HG03457 (cell line): ENCODE measurements around the gene PPP1R1C.

Experiments used
- ATAC-seq: cut with Tn5 transposase; IDR thresholded peaks from one replicate; pipeline ENCODE4 v1.9.1; 2021; ENCODE audit warnings: moderate number of reproducible peaks; ENCODE audit not compliant: unreplicated experiment

Gene PPP1R1C

DNA sequence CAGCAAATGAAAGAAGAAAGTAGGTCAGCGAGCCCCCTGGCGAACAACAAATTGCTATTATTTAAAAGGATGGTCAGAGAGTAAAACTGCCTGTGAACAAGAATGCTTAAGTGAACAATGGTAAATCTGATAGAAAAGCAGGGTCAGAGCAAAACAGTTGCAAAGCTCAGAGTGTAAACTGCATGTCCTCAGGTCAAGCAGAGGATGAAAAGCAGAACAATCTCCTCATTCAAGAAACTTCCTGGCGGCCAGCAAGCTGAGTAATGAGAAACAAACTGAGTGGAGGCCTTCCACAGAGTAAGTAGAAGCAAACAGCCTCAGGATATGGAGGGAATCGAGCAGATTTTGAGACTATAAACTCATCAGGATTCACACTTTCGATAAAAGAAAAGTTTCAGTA, 117.9 kb downstream of the PPP1R1C start:
- ATAC-seq, result no peak

DNA sequence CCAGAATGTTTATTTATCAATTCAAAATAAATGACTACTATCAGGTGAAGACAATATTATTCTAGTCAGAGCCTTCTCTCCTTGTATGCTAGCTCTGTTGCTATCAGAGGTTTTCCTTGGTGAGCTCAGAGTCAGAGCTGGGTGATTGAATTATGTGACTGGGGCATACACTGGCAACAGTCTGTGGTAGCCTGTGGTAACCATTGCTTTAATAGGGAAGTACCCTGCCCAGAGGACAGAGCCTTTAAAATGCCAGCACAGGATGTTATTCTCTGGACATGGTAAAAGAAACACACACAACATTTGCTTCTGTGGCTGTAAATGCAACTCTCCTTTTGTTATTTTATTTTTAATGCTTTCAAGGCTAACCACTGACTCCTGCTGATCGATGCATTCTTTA, 124.7 kb downstream of the PPP1R1C start:
- no peak for ATAC-seq

DNA sequence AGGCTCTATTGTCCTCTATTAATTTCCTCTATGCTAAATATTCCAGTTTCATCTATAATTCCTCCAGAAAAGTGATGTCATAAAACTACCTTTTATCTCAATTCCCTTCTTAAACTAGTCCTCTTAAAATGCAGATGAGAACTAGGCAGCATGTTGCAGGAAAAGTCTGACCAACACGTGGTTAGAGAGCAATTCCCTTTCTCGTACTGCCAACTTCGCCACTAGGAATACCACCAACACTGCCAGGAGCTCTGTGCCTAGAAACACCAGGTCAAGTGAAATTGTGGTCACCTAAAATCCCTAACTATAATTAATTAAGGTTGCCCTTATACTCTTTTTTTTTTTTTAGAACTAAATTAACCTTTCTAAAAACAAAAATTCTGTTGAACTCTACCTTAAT, 127.7 kb downstream of the PPP1R1C start:
- ATAC-seq, result no peak

DNA sequence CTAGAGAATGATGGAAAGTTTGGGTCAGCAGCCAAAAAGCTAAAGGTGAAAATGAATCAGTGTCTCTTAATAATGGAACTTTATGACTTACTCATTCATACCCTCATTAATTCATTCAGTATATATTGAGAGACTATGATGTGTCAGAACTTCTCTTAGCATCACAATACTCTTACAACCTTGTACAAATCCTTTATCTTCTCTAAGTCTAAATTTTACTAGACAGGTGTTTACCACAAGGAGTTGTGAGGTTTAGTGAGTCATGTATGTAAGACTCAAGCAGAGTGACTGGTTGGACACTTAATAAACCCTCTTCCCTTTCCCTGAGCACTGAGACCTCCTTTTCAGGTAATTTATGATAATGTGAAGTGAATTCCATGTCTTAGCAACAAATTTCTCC, 129.6 kb downstream of the PPP1R1C start:
- ATAC-seq, result no peak

DNA sequence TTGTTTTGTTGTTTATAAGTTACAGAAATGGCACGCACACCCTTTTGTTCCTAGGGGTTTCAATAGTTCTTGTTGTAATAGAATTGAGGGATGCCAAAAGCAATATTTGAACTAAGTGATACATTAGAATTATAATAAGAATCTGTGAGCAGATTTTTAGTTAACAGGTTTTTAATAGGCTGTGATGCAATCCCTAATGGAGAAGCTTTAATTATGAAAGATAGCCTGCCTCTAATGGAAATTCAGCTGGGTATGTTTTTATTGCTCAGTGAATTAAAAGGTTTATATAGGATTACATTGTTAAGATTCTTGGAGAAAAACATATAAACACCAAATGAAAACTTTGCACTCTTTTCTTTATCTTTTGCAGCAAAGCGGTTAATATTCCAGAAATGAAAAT, 131.1 kb downstream of the PPP1R1C start:
- no peak for ATAC-seq

DNA sequence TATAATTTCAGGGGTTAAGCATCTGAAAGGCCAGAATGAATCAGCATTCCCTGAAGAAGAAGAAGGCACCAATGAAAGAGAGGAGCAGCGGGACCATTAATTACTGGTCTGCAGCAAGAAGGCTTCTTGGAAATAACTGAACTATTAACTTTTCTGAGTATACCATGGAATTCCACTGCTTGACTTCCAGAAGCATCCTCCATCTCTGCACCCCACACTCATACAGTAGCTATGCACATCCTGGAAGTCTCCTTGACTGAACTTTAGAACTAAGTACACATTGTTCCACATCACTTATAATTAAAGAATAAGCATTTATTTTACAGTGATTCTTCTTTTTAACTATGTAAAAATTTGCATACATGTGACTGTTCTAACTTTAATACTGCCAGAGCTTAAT, 131.5 kb downstream of the PPP1R1C start:
- ATAC-seq, result no peak

DNA sequence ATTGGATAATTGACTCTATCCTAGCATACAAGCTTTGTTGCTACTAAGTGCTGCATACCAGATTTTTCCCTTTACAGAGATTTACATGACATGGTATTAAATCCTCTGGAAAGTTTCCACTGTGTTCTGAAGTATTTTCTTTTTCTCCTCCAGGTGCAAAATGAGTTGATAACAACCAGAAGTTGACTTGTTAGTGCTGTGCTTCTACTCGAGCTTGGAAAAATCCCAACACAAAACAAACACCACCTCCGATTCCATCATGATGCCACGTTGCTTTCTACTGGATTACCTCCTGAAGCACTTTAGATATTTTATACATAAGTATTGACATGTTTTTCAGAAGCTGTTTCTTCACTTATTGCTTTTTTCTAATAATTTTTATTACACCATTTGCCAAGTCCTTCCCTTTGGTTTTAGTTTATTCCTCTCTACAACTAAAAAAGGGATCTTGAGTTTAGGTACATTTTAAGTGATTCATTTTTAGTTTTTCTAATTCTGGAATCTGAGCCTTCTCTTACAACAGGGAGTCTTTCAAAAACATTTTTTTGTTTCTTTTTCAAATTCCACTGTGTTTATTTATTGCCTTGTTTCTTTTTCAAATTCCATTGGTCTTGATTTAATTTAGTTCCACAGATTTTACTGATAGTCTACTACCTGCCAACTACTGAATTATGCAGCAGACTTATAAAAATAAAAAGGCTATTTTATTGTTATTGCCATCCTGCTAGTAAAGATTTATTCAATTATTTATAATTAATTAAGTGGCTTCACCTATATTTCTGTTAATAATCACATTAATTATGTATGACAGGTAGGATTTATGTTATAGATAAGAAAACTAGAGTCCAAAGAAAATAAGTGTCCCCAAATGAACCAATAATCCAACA, 143.4 kb downstream of the PPP1R1C start:
- no peak for ATAC-seq

DNA sequence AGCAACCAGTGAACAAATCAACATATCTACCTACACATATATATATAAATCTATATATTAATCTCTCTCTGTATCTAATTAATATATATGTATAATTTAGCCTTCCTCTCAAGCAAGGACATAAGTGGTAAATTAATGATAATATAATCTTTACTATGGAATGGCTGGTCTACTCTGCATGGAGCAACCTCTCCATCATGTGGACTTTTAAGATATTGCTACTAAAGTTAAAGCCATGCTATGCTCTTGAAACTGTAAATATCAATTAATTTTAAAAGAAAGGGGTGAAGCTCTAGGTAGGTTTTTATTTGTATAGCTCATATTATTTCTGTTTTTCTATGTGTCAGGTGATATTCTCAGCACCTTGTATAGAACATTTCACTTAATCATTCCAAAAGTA, 147.0 kb downstream of the PPP1R1C start:
- no peak for ATAC-seq

DNA sequence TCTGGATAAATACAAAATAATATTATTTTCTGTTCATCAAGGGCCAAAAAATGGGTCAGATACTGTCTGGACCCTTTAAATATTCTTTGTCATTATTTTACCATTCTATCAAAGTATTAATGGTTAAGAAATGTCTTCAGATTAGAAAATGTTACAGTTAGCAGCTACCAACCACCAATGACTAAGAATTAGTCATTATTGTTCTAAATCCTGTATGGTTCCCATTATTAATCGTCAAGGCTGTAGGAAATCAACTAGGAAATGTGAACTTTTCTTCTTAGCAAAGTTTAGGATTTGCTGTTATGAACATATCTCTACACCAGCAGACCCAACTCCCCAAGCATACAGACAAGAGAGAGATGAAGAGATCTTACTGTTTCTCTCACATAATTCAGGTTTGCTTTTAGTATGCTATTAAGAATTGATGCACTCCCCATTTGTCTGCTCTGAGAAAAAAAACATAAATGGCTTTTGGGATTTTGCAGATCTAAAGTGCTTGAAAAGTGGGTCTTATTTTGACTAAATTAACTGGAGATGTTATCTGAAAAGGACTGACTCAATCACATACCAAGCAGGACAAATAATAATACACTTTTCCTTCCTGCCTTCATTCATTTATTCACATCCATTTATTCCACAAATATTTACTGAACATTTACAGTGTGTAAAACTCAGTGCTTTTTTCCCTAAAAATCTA, 147.7 kb downstream of the PPP1R1C start:
- ATAC-seq, result no peak

DNA sequence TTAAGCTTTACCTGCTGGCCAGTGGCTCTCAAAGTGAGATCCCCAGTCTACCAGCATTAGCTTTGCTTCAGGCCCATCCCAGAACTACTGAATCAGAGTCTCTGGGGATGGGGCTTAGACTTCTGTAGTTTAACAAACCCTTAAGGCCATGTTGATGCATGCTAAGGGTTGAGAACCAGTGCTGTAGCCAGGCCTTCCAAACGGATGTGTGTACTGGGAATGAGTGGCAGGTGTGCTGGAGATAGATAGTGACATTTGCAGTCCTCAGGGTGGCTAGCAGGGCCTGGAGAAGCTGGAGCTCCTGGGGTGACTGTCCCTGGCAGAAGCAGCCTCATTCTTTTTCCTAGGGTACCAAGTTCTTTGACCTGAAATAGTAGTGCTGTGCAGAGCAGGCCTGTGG, 148.5 kb downstream of the PPP1R1C start:
- no peak for ATAC-seq

DNA sequence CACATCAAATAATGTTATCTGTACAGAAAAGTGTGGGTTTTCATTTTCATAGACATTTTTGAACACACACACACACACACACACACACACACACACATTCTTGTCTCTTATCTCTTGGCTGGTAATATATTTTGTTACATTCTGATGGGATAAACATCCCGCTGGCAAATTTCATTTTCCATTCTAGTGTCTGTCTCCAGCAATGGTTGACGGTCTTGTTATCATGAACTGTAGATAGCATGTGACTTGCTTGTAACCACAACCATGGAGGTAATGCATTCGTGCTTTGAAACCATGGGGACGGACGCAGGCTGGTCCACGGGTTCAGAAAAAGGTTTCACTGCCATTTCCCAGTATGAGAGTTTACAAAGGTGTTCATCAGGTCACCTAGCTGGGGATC, 156.4 kb downstream of the PPP1R1C start:
- no peak for ATAC-seq

DNA sequence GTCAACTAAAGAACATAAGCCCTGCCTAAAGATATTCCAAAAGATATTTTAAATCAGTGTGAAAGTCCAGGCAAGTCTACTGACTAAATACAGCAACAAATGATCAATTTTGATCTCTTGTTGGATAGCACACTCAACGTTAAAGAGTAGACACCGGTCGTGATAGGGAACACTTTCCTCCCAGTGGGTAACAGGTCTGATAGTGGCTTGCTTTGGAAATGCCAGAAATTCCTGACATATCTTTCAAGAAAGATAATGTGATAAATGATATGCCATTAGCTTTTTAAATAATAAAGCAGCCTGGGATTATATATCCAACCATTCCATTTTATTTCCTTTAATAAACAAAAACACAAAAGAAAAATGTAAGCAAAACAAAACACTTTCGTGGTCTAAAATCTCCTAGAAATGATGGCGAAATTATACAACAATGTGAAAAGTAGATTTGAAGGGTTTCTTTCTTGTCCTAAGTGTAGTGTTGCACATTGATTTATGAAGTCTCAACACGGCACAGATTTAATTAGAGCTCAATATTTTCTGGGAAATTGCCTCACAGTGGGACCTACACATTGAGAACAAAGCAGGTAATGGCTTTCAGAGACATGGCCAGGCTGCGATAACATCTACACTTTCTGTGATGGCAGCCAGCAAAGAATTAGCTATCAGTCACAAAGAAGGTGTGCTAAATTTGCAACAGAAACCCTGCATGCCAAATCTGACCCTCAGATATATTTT, 158.6 kb downstream of the PPP1R1C start:
- ATAC-seq, result no peak

DNA sequence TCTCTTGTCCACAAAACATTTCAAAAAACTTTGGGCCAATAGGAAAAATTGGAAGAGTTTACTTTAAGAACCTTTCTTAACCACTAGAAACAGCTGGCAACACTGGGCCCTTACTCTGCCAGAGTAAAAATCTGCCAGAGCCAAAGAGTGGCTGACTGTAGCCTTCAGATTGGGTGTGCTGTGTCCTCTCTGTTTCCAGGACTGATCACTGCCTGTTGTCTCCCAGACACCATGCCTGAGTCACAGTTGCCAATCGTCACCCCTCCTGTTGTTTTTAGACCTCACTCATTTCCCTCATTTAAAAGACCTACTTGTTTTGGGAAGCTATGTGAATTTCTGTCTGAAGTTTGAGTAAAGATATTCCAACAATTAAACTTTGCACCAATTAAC, 159.1 kb downstream of the PPP1R1C start:
- no peak for ATAC-seq

DNA sequence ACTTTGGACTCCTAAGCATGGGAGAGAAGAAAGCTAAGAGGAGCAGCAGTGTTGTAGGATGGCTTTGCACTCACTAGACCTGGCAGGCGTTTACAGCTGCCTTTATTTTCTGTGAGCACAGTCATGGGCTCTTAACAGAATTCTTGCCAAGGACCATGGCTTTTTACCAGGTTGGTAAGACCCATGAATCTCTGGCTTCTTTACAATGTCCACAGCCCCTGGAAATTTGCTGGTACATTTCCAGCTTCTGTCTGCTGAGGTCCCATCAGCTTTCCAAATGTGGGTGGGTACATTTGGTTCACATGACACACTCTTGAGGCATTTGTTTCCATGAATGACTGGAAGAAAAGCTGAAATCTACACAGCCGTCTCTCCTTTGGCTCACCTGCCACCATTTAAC, 162.7 kb downstream of the PPP1R1C start:
- no peak for ATAC-seq

DNA sequence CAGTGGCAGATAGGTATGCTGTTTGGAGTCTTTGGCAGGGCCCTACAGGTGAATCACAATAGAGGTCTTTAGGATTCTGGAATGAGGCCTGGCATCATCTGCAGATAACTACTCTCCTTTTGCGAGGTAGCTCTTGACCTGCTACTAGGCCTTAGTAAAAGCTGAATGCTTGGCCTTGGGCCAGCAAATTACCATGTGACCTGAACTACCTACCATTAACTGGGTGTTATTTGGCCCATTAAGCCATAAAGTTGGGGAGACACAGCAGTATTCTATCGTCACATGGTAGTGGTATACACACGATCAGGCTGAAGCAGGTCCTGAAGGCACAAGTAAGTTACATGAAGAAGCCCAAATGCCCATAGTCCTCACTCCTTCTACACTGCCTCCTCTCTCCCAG, 178.2 kb downstream of the PPP1R1C start:
- ATAC-seq, result no peak

DNA sequence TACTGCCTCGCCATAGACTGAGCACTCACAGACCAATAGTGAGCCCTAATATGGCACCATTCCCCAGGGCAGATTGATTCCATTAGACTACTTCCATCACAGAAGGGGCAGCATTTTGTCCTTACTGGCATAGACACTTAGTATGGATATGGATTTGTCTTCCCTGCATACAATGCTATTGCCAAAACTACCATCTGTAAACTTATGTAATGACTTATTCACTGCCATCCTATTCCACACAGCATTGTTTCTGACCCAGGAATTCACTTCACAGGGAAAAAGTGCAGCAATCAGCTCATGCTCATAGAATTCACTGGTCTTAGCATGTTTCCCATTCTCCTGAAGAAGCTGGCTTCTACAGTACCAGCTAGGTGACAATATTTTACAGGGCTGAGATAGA, 179.0 kb downstream of the PPP1R1C start:
- no peak for ATAC-seq

DNA sequence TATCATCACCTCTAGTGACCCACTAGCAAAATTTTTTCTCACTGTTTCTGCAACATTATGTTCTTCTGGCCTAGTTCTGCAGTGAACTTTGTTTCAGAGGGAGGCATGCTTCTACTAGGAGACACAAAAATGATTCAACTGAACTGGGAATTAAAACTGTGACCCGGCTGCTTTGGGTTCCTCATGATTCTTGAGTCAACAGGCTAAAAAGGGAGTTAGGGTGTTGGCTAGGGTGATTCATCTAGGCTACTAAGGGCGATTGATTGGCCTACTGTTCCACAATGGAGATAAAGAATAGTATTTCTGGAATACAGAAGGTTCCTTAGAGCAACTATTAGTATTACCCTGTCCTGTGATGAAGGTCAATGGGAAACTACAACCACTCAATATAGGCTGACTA, 179.5 kb downstream of the PPP1R1C start:
- no peak for ATAC-seq

DNA sequence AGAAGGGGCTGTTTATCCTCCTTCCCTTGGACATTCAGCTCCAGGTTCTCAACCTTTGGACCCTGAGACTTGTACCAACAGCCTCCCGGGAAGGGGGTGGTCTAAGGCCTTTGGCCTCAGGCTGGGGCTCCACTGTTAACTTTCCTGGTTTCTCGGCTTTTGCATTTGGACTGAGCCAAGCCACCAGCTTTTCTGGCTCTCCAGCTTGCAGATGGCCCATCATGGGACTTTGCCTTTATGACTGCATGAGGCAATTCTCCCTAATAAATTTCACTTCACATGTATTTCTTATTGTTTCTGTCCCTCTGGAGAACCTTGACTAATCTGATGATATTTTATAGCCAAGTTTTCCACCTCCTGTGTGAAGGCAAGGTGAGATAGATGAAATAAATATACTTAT, 180.8 kb downstream of the PPP1R1C start:
- ATAC-seq, result no peak

DNA sequence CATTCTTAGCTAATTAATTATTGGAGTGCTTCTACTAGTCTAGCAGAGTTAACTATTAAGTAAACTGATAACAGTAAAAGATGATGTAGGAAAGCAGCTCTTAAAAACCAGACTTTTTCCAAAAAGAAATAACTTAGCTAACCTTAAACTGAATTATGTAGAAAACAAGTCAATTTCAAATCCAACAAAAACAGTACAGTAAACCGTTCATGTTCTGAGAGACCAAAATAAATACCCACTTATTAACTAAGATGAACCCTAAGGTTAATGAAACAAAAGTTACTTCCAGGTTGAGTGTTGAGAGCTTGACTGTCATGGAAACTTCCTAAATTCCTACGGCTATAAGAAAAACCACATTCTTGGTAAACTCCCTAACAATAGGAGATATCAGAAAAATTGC, 181.2 kb downstream of the PPP1R1C start:
- ATAC-seq, result no peak
